Right lobe of liver (tissue), 6 donors: Measurements from ENCODE around the gene C1orf116. TPM values are rescaled to one million over a fixed set of nuclear protein-coding genes. Genes with fewer than 3 reads are reported as not detected.

Source experiments
- ATAC-seq, 4 donors: fragments of 200-7000 bp; cut with Tn5 transposase; one replicate each; pipeline ENCODE4 v1.9.1; 2020; ENCODE audit warnings: mild to moderate bottlenecking in 4 of 4, moderate library complexity in 4 of 4
- DNase-seq, 3 donors: peaks; one replicate each; pipeline ENCODE4 v3.0.0-alpha.2; 2020
- H3K27ac ChIP-seq, 3 donors: fragments of 200-600 bp; one replicate each; pipeline ENCODE4 v1.8.0; 2022
- H3K27me3 ChIP-seq, 2 donors: fragments of 200-600 bp; one replicate each; pipeline ENCODE4 v1.8.0; 2022
- H3K36me3 ChIP-seq, 4 donors: fragments of 200-600 bp; sonication (generic) in 1 of 4; one replicate each; pipeline versions ENCODE4 v1.5.1 to v1.8.0; 2017 to 2022; ENCODE audit warnings: control low read depth in 1 of 4
- H3K4me1 ChIP-seq, 4 donors: fragments of 200-600 bp; sonication (generic) in 1 of 4; one replicate each; pipeline versions ENCODE4 v1.5.1 to v1.8.0; 2017 to 2022; ENCODE audit warnings: control low read depth in 1 of 4
- H3K4me3 ChIP-seq, 3 donors: fragments of 200-600 bp; one replicate each; pipeline ENCODE4 v1.8.0; 2022
- H3K9me3 ChIP-seq, 4 donors: fragments of 200-600 bp; sonication (generic) in 1 of 4; one replicate each; pipeline versions ENCODE4 v1.5.1 to v1.8.0; 2017 to 2022; ENCODE audit warnings: control low read depth in 1 of 4
- POLR2A ChIP-seq: fragments of 450-650 bp; IDR thresholded peaks from one replicate; pipeline ENCODE4 v1.6.1; 2017; ENCODE audit warnings: antibody characterized with exemption, mild to moderate bottlenecking
- WGBS: methylation state at CpG from one replicate; pipeline ENCODE4 v1.1.6; 2018; ENCODE audit warnings: low coverage, low lambda C conversion rate; ENCODE audit not compliant: insufficient coverage; ENCODE audit errors: missing lambda C conversion rate; 5-methylcytosine and 5-hydroxymethylcytosine counted together
- intact Hi-C, 2 donors: fragments of 100-400 bp; cut with DNase I; formaldehyde crosslinking; loops; one replicate each; pipeline versions ENCODE4 v1.11.2 to v1.14.1; 2022
- total RNA-seq, 6 experiments: library from RNA; depleted of rRNA in 2 of 6; stranded (reverse); fragments of >200 nt in 2 of 6; fragmentation: NEBNext Ultra II Directional in 3 of 6; extraction: Animal tissue kit (Norgen Biotek cat#: 25700) in 3 of 6; gene quantifications; one replicate each; pipeline versions ENCODE4 v1.1.0 to v1.2.4, GENCODE V29; 2016 to 2023
- TF ChIP-seq, protein P1 (sequence below), 4 donors: fragments of 200-600 bp in 3 of 4; fragments of 450-650 bp in 1 of 4; IDR thresholded peaks; one replicate each; pipeline versions ENCODE4 v1.5.1 to v1.8.0; 2016 to 2022; ENCODE audit warnings: antibody characterized with exemption in 4 of 4, mild to moderate bottlenecking in 2 of 4
- donor health status: DM: no; HTN: yes; CAD: no.
- donor health status: DM: no; HTN: no; CAD: no.
- donor health status: DM: no; HTN: no; CAD: no.
- donor health status: DM: no; HTN: yes; CAD: no.
- donor health status: DM: no; HTN: yes; CAD: no.

The C1orf116 gene
- total RNA-seq, 6 experiments from 2014 or later, result 0.27 to 0.68 (median 0.37) TPM

DNA sequence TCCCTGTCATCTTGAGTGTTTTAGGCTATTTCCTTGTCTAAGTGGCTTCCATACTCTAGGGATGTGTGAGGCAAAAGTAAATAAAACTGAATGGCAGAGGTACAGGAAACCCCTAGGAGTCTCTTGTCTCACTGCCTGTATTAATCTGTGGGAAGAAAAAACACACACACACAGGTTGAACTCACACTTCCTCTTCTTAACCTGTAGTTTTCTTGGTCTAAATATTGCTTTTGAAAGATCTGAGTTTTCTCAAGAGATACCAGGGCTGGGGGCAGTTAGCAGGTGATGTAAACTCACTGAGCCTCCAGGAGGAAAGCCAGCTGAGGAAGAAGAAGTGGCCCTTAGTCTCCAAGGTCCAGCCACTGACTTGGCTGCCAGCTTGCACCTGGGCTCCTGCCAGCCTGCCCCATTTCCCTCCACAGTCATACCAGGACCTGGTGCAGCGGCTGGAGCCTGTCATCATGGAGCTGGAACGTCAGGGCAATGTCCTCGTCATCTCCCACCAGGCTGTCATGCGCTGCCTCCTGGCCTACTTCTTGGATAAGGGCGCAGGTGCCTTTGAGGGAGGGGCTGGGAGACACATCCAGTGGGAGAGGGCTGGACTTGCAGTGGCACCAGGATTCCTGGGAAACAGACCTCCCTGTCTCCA is 37.4 kb upstream of the C1orf116 start:
- intact Hi-C loops, result no loop called here

DNA sequence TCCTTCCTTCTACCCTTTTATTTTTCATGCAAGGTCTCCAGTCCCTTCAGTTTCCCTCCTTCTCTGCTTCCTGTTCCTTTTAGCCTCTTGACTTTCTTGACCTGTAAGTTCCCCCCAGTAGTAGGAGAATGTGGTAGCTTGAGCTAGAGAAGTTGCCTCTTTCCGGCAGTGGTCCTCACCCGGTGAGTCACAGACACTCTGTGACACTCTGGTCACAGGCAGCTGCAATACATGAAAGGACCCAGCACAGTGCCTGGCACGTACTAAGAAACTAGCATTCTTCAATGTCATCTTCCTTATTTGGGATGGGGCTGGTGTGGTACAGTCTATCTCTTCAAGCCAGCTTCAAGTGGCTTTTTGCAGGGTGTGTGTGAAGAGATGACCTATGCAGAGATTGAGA is 36.5 kb upstream of the C1orf116 start:
- WGBS, result 71% methylated on average over 3 of the region's 3 CpGs
- H3K27me3 ChIP-seq, result no peaks in the 10 kb centered on the region
- peaks cover 0 to 30% (median 3%) of the 10 kb centered on the region in 4 donors for H3K36me3 ChIP-seq
- DNase-seq (no peak), ATAC-seq (peak in 3 of 4 donors; percentile 26 to 40 (median 27))
- no peaks in the 10 kb centered on the region for H3K4me1 ChIP-seq
- intact Hi-C loops, result no loop called here
- no peak overlapping the region for H3K27ac ChIP-seq
- H3K4me3 ChIP-seq, result no peak overlapping the region
- no peaks in the 10 kb centered on the region for H3K9me3 ChIP-seq
- no peak for TF ChIP-seq POLR2A
- TF ChIP-seq, protein P1, sequence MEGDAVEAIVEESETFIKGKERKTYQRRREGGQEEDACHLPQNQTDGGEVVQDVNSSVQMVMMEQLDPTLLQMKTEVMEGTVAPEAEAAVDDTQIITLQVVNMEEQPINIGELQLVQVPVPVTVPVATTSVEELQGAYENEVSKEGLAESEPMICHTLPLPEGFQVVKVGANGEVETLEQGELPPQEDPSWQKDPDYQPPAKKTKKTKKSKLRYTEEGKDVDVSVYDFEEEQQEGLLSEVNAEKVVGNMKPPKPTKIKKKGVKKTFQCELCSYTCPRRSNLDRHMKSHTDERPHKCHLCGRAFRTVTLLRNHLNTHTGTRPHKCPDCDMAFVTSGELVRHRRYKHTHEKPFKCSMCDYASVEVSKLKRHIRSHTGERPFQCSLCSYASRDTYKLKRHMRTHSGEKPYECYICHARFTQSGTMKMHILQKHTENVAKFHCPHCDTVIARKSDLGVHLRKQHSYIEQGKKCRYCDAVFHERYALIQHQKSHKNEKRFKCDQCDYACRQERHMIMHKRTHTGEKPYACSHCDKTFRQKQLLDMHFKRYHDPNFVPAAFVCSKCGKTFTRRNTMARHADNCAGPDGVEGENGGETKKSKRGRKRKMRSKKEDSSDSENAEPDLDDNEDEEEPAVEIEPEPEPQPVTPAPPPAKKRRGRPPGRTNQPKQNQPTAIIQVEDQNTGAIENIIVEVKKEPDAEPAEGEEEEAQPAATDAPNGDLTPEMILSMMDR (IDR thresholded peaks at IDR 0.05), result no peak

More for the DNA sequence above, 37.4 kb upstream of the C1orf116 start:
- DNase-seq (no peak), ATAC-seq (no peak)
- H3K36me3 ChIP-seq, result peaks cover 0 to 27% (median 3%) of the 10 kb centered on the region in 4 donors
- no peaks in the 10 kb centered on the region for H3K27me3 ChIP-seq
- no peak overlapping the region for H3K4me3 ChIP-seq
- no peaks in the 10 kb centered on the region for H3K4me1 ChIP-seq
- H3K9me3 ChIP-seq, result no peaks in the 10 kb centered on the region
- H3K27ac ChIP-seq, result no peak overlapping the region
- no CpG with 5 or more reads among the region's 5 CpGs for WGBS
- TF ChIP-seq, protein P1 (IDR thresholded peaks at IDR 0.05), result no peak
- TF ChIP-seq POLR2A, result no peak

DNA sequence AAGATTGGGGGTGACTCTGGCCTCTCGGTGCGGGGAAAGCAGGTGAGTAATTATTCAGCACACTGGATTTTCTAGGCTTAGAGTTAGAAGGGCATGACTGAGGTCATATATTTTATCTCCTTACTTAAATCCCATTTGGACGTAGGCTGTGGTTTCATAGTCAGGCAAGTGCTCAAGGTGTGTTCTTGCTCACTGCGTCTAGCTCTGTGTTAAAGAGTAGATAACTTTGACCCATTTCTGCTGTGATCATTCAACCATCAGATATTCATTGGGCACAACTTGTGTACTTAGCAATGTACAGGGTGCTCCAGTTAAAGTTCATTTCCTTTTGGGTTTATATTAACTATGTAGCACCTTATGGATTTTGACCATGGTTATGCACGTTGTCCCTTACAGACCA is 35.1 kb upstream of the C1orf116 start:
- 89% methylated on average over 4 of the region's 5 CpGs for WGBS
- DNase-seq, result no peak
- Histone ChIP-seq H3K36me3 (peaks cover 0 to 33% (median 5%) of the 10 kb centered on the region in 4 donors), H3K4me3 (no peak overlapping the region), H3K27me3 (no peaks in the 10 kb centered on the region), H3K9me3 (no peaks in the 10 kb centered on the region), H3K27ac (no peak overlapping the region), H3K4me1 (no peaks in the 10 kb centered on the region)
- intact Hi-C loops, result no loop called here
- ATAC-seq, result no peak
- TF ChIP-seq POLR2A, result no peak
- TF ChIP-seq, protein P1 (IDR thresholded peaks at IDR 0.05), result no peak

GRCh38 chr1:207067185-207067584 is 34.6 kb upstream of the C1orf116 start:
- Histone ChIP-seq H3K27me3 (no peaks in the 10 kb centered on the region), H3K27ac (no peak overlapping the region), H3K36me3 (peaks cover 0 to 38% (median 7%) of the 10 kb centered on the region in 4 donors), H3K4me1 (no peaks in the 10 kb centered on the region), H3K9me3 (no peaks in the 10 kb centered on the region), H3K4me3 (no peak overlapping the region)
- DNase-seq, result no peak
- intact Hi-C loops, result no loop called here
- ATAC-seq, result no peak
- TF ChIP-seq POLR2A, result no peak
- TF ChIP-seq, protein P1 (IDR thresholded peaks at IDR 0.05), result no peak
- WGBS, result 56% methylated on average over 3 of the region's 3 CpGs
